Erythroblast (primary cell): ENCODE measurements around the gene MPP3.

Experiments
- GATA1 ChIP-seq: IDR thresholded peaks from 2 replicates; pipeline ENCODE4 v1.6.1; 2011; ENCODE audit warnings: low read depth, mild to moderate bottlenecking, control low read depth, low read length, moderate library complexity
- POLR2A ChIP-seq: IDR thresholded peaks from 2 replicates; pipeline ENCODE4 v1.6.1; 2011; ENCODE audit warnings: mild to moderate bottlenecking, low read length

DNA sequence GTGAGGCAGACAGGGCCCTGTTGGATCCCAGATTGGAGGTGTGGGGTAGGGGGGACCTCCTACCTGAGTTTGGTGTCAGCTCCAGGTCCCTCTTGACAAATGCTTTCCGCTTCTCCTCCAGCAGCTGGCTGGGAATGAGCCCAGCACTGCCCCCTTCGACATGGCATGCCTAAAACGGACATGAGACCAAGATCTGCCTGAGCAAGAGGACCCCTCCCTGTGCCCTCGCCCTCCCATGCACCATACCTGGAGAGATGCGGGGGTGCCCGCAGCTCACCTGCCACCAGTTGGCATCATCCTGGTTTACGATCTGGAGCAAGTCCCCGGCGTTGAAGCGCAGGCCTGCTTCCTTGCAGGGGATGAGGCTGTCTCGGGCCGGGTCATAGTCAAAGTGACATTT, 48.2 kb upstream of the MPP3 start:
- TF ChIP-seq POLR2A (no peak), GATA1 (no peak)
